PFSK-1 (cell line): ENCODE data around the gene UBL3.

Experiments
- FOXP2 ChIP-seq: optimal IDR thresholded peaks from 2 replicates; pipeline ENCODE3; 2011; ENCODE audit warnings: borderline replicate concordance, control low read depth, inconsistent platforms; ENCODE audit not compliant: insufficient read depth; ENCODE audit errors: extremely low read length, extremely low read depth
- POLR2AphosphoS5 ChIP-seq: IDR thresholded peaks from 2 replicates; pipeline ENCODE4 v1.6.1; 2012; ENCODE audit warnings: low read depth, mild to moderate bottlenecking, control low read depth, low read length, moderate library complexity
- SIN3A ChIP-seq: IDR thresholded peaks from 2 replicates; pipeline ENCODE4 v1.6.1; 2012; ENCODE audit warnings: mild to moderate bottlenecking, low read length, moderate library complexity, borderline replicate concordance; ENCODE audit not compliant: insufficient read depth
- TAF1 ChIP-seq: IDR thresholded peaks from 2 replicates; pipeline ENCODE4 v1.6.1; 2012; ENCODE audit warnings: low read length, control low read depth, borderline replicate concordance; ENCODE audit not compliant: insufficient read depth
- TF ChIP-seq, protein P1 (sequence below), 2 experiments: IDR thresholded peaks; 2 replicates each; pipeline versions ENCODE4 v1.6.1 to v1.8.0; 2011 to 2012; ENCODE audit warnings: low read depth in 2 of 2, low read length in 2 of 2, control low read depth in 1 of 2, inconsistent platforms in 1 of 2, mild to moderate bottlenecking in 1 of 2, moderate library complexity in 1 of 2; ENCODE audit not compliant: insufficient read depth in 1 of 2

UBL3 gene

DNA sequence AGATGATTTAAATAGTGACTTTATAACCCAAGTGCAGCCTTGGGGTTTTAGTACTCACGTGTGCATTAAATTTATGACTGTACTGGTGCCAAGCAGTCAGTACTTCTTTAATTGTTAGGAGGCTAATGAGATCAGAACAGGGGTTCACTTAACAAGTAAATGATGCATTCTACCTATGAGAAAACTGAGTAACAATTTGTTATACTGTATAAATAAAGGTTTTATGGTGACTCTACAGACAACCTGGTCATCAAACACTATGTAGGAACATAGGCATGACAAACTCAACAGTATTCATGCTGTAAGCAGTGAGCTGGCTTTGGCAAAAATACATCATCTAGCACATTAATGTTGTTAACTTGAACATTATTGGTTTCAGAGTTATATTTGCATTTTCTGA lies 75.6 kb downstream of the UBL3 start:
- TF ChIP-seq SIN3A (no peak), TAF1 (no peak), POLR2AphosphoS5 (no peak), FOXP2 (no peak)
- TF ChIP-seq, protein P1, sequence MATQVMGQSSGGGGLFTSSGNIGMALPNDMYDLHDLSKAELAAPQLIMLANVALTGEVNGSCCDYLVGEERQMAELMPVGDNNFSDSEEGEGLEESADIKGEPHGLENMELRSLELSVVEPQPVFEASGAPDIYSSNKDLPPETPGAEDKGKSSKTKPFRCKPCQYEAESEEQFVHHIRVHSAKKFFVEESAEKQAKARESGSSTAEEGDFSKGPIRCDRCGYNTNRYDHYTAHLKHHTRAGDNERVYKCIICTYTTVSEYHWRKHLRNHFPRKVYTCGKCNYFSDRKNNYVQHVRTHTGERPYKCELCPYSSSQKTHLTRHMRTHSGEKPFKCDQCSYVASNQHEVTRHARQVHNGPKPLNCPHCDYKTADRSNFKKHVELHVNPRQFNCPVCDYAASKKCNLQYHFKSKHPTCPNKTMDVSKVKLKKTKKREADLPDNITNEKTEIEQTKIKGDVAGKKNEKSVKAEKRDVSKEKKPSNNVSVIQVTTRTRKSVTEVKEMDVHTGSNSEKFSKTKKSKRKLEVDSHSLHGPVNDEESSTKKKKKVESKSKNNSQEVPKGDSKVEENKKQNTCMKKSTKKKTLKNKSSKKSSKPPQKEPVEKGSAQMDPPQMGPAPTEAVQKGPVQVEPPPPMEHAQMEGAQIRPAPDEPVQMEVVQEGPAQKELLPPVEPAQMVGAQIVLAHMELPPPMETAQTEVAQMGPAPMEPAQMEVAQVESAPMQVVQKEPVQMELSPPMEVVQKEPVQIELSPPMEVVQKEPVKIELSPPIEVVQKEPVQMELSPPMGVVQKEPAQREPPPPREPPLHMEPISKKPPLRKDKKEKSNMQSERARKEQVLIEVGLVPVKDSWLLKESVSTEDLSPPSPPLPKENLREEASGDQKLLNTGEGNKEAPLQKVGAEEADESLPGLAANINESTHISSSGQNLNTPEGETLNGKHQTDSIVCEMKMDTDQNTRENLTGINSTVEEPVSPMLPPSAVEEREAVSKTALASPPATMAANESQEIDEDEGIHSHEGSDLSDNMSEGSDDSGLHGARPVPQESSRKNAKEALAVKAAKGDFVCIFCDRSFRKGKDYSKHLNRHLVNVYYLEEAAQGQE (IDR thresholded peaks at IDR 0.05; ENCODE audit: insufficient read depth in 1 of 2, low read depth in 2 of 2, low read length in 2 of 2): no peak

GRCh38 chr13:29771247-29771646 lies 79.2 kb downstream of the UBL3 start:
- no peak for TF ChIP-seq FOXP2
- TF ChIP-seq SIN3A: no peak
- TF ChIP-seq, protein P1 (IDR thresholded peaks at IDR 0.05; ENCODE audit: insufficient read depth in 1 of 2, low read depth in 2 of 2, low read length in 2 of 2): no peak
- no peak for TF ChIP-seq TAF1
- no peak for TF ChIP-seq POLR2AphosphoS5

- TF ChIP-seq SIN3A (no peak), TAF1 (no peak), POLR2AphosphoS5 (no peak), FOXP2 (no peak)
- TF ChIP-seq, protein P1 (IDR thresholded peaks at IDR 0.05; ENCODE audit: insufficient read depth in 1 of 2, low read depth in 2 of 2, low read length in 2 of 2): no peak
These were observed 83.4 kb downstream of the UBL3 start for GRCh38 chr13:29767006-29767405.

GRCh38 chr13:29763436-29764180 lies 86.8 kb downstream of the UBL3 start:
- no peak for TF ChIP-seq SIN3A
- TF ChIP-seq, protein P1 (IDR thresholded peaks at IDR 0.05; ENCODE audit: insufficient read depth in 1 of 2, low read depth in 2 of 2, low read length in 2 of 2): no peak
- TF ChIP-seq TAF1: no peak
- no peak for TF ChIP-seq POLR2AphosphoS5
- no peak for TF ChIP-seq FOXP2
